ENCODE results near the gene PRSS12. TPM values are rescaled to one million over a fixed set of nuclear protein-coding genes. Genes with fewer than 3 reads are reported as not detected.

The PRSS12 gene
- total RNA-seq, 1 experiment from 2014 or later, result 5.4 TPM

- peaks cover 0 to 2% of the 10 kb centered on the region in 2 experiments; a peak in 1 of 5 replicates for H3K9me3 Mint-ChIP-seq
- Histone ChIP-seq H2BK20ac (ENCODE audit: low read depth, low read length, poor library complexity, severe bottlenecking) (no peak overlapping the region), H3K27me3 (ENCODE audit: insufficient read depth, low read length) (no peaks in the 10 kb centered on the region), H2BK5ac (ENCODE audit: insufficient read length, low read length) (no peak overlapping the region), H3K27ac (ENCODE audit: insufficient read length, low read depth, low read length) (no peak overlapping the region), H3K79me2 (ENCODE audit: insufficient read depth, low read length) (peaks cover 5% of the 10 kb centered on the region; the same call in 1 of the 2 replicates), H3K4me1 (ENCODE audit: insufficient read depth, low read length) (no peaks in the 10 kb centered on the region), H3K23ac (ENCODE audit: insufficient read length, low read depth, low read length) (no peak overlapping the region), H4K5ac (ENCODE audit: insufficient read length, low read depth, low read length) (no peak overlapping the region), H4K20me1 (ENCODE audit: control insufficient read depth, insufficient read depth, insufficient read length) (no peaks in the 10 kb centered on the region), H3K14ac (ENCODE audit: insufficient read depth, low read length) (no peak overlapping the region), H3K23me2 (ENCODE audit: insufficient read length, low read depth, low read length, poor library complexity, severe bottlenecking) (peaks cover 7% of the 10 kb centered on the region), H4K91ac (ENCODE audit: insufficient read length, low read depth, low read length) (no peak overlapping the region), H3K9ac (ENCODE audit: extremely low read depth, insufficient read length, low read length) (no peak overlapping the region), H2BK15ac (ENCODE audit: low read depth, low read length) (no peak overlapping the region), H3K4me2 (ENCODE audit: insufficient read depth, insufficient read length, low read length) (no peak overlapping the region), H3K79me1 (ENCODE audit: insufficient read depth, low read depth, low read length, poor library complexity, severe bottlenecking) (no peaks in the 10 kb centered on the region), H2BK12ac (ENCODE audit: insufficient read length, low read depth, low read length) (no peak overlapping the region), H3K4ac (ENCODE audit: low read depth, low read length) (no peak overlapping the region), H2BK120ac (ENCODE audit: low read depth, low read length, poor library complexity, severe bottlenecking) (no peak overlapping the region), H2AFZ (ENCODE audit: low read length) (no peak overlapping the region), H3K18ac (ENCODE audit: insufficient read length, low read depth, low read length) (no peak overlapping the region), H3T11ph (ENCODE audit: low read length) (no peak overlapping the region), H2AK5ac (ENCODE audit: insufficient read length, low read length) (no peak overlapping the region), H3K9me3 (ENCODE audit: control insufficient read depth, low read depth, low read length) (no peaks in the 10 kb centered on the region), H4K8ac (replicated peaks; ENCODE audit: insufficient read length, low read depth, low read length) (no peak overlapping the region), H3K56ac (ENCODE audit: insufficient read length, low read depth, low read length) (no peak overlapping the region)
- H3K4me1 Mint-ChIP-seq, result peaks cover 11 to 22% of the 10 kb centered on the region in 2 experiments
- H3K27ac Mint-ChIP-seq, result no peak overlapping the region
- H3K27me3 Mint-ChIP-seq (ENCODE audit: low read depth), result no peaks in the 10 kb centered on the region; the same call in 1 of the 2 replicates
- no peak overlapping the region for H3K4me3 Mint-ChIP-seq
- no peak for DNase-seq
- no CpG with 5 or more reads among the region's 2 CpGs for WGBS (ENCODE audit: extremely low coverage, insufficient read length, low lambda C conversion rate)
- no peak for TF ChIP-seq CTCF (conservative IDR thresholded peaks at IDR 0.05)
- H3K36me3 Mint-ChIP-seq (ENCODE audit: insufficient read depth in 1 of 3, low read depth in 3 of 3), result peaks cover 11 to 28% (median 16%) of the 10 kb centered on the region in 3 experiments
Measured at GRCh38 chr4:118276580-118276979, 76.2 kb downstream of the PRSS12 start.
